PFSK-1 (cell line): Measurements from ENCODE around the gene NDST3.

Source experiments
- FOXP2 ChIP-seq: optimal IDR thresholded peaks from 2 replicates; pipeline ENCODE3; 2011; ENCODE audit warnings: borderline replicate concordance, control low read depth, inconsistent platforms; ENCODE audit not compliant: insufficient read depth; ENCODE audit errors: extremely low read length, extremely low read depth
- POLR2AphosphoS5 ChIP-seq: IDR thresholded peaks from 2 replicates; pipeline ENCODE4 v1.6.1; 2012; ENCODE audit warnings: low read depth, mild to moderate bottlenecking, control low read depth, low read length, moderate library complexity

GRCh38 chr4:118059397-118059796 is 25.1 kb downstream of the NDST3 start:
- TF ChIP-seq POLR2AphosphoS5 (no peak), FOXP2 (no peak)
